GM19043 (cell line): Measurements from ENCODE around the gene HMCN1.

Experiments used
- ATAC-seq: cut with Tn5 transposase; IDR thresholded peaks from one replicate; pipeline ENCODE4 v1.9.1; 2021; ENCODE audit warnings: low read depth; ENCODE audit not compliant: unreplicated experiment

HMCN1 gene

DNA sequence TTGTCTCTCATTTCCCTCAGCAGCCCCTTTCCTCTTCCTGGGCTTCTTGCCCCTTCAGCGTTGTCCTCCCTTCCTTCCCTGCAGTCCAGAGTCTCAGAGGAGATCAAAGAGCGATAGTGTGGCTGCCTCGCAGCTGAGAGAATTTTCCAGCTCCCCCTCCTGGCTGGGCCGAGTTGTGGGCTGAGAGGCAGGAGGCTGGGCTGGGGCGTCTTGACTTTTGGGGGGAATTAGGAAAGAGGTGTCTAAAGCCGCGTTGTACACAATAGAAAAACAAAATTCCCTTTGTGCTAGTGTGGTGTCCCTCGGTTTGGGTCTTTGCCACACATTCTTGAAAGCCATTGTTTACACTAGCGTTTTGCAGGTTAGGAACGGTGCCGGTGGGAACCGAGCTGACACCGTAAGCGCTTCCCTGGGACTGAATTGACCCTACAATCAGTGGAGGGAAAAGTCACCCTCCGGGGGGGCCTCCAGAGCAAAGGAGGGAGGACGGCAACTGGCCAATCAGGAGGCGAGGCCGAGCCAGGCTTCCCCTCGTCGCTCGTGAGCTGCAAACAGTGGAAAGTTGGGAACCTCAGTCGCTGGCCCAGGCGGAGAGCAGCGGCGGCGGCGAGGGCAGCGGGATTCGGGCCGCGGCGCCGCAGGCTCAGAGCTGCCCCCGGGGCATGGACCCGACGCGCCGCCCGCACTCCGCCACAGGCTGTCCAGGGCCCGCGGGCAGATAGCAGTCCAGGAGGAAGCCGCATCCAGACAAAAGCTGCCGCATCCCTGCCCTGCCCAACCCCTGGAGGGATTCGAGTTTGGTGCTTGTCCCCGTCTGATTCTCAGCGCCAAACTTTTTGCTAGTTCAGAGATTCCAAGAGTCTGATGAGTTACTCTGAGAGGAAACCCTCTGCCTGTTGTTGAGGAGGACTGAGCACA is at the start of gene HMCN1:
HMCN1 (plus strand) TSS at position 574 of the 918 bp plus-strand sequence. CDS start 389 bp downstream, outside the sequence.
- no peak for ATAC-seq

DNA sequence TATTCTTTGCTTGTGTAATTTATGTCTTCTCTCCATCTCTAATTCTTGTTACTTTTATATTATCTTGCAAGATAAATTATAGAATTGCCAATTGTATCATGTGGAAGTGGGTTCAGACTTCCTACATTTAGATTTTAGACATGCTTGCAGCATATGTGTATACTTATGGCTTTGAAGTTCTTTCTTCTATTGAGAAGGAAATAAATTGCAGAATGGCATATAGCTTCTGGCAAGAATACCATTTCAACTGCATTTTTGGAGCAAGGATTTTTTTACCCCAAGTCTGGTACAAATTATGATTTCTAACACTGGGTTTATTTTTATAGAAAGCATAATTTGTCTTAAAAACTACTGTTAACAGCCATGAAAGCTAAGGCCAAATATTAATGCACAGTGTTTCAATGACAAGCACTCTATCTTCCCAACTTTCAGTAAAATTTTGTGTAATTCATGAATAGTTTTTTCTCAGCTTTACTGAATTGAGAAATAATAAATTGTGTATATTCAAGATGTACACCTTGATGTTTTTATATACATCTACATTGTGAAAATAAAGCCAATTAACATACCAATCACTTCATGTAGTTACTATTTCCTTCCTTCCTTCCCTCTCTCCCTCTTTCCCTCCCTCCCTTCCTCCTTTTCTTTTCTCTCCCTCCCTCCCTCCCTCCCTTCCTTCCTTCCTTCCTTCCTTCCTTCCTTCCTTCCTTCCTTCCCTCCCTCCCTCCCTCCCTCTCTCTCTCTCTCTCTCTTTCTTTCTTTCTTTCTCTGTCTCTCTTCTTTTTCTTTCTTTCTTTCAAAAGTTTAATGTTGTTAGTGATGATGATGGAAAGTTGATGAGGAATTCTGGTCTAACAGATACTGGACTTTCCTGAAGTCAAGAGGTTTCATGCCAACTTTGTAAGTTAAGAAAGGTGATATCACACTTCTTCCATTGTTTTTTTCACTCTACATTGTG is 47.1 kb upstream of the HMCN1 start:
- ATAC-seq: no peak

GRCh38 chr1:185690527-185690926 is 43.7 kb upstream of the HMCN1 start:
- no peak for ATAC-seq

DNA sequence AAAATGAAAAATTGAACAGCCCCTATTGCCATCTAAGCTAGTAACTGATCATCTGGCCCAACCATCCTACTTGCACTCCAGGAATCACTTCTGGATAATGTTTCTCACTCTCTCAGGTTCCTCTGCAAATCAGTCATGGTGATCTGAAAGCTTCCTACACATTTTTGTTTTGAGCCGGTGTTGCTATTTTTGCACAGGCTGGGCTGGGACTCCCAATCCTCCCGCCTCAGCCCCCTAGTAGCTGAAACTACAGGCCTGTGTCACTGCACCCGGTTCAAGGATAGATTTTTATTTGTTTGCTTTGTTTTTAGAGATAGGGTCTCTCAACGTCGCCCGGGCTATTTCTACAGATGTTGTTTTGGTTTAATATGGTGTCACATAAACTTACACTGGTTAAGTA is 40.5 kb upstream of the HMCN1 start:
- ATAC-seq: no peak

- ATAC-seq: peak; percentile 96
Observed at GRCh38 chr1:185694081-185694480, 40.1 kb upstream of the HMCN1 start.

- ATAC-seq: no peak
Observed at GRCh38 chr1:185695299-185695698, 38.9 kb upstream of the HMCN1 start.

GRCh38 chr1:185696422-185697150 is 37.6 kb upstream of the HMCN1 start:
- no peak for ATAC-seq

GRCh38 chr1:185699874-185700273 is 34.3 kb upstream of the HMCN1 start:
- ATAC-seq: no peak

- ATAC-seq: no peak
Observed at GRCh38 chr1:185701650-185702049, 32.5 kb upstream of the HMCN1 start.

DNA sequence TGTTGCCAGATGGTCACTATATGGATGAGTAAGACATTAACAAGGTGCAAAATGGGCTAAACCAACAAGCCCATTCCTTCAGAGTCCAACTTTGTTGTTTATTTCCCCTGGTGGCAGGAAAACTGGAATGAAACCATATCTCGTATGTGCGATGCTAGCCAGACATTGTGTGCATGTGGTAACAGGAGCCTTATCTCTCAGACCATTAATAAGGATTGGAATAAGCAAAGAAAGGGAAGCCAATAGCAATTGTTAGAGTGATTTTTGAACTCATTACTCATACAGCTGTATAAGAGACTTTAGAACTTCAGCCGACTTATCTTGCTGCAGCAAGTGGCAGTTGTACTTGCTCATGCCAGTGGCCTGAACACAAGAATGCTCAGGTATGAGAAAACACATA is 30.0 kb upstream of the HMCN1 start:
- no peak for ATAC-seq

DNA sequence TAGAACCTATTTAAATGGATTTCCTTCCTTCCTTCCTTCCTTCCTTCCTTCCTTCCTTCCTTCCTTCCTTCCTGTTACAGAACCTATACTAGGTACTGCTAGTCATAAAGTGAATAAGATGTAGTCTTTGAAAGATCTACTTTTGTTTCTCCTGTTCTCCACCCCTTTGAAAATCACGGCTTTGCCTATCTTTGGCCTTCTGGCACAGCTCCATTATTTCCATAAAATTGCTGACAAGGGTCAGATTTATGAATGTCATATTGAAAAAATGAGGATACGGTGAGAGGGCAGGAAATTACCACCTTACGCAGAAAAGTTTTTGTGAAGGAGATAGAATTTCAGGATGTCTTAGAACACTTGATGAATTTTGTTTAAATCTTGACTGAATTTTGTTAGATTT is 18.1 kb upstream of the HMCN1 start:
- no peak for ATAC-seq

DNA sequence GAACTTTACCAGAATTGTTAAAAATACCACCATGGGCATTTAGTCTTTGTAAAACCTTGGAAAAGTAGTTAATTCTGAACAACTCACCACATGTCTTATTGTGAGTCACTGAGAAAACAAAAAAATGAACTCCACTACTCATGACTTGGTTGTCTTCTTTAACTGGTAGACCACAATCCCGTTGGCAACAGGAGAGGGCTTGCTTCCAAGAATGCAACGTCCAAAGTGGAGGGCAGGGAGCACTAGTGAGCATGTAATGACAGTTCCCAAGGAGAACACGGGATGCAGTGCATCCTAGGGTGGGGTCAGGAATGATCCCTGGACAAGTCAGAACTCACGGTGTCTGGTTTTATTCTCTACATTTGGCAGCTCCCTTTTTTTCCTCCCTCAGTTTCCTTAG is 15.2 kb upstream of the HMCN1 start:
- ATAC-seq: no peak

- ATAC-seq: no peak
Observed at GRCh38 chr1:185720633-185721272, 13.4 kb upstream of the HMCN1 start.

- ATAC-seq: no peak
Observed at GRCh38 chr1:185721553-185721952, 12.6 kb upstream of the HMCN1 start.

DNA sequence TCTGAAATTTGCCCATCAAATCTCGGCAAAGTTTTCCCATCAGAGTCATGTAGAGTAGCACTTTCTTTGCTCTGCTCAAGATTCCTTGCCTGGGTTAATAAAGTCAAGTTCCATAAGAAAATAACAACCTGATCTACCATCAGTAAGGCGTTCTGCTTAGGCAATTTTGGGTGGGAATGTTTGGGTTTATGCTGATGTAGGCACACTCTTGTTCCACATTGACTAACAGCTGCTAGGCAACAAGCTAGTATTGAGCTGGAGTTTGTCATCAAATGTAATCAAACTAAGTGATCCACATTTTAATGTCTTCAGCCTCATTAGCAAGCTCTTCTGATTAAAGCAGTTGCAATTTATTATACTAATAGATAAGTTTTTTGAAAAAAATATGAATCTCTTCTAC is 12.1 kb upstream of the HMCN1 start:
- no peak for ATAC-seq

DNA sequence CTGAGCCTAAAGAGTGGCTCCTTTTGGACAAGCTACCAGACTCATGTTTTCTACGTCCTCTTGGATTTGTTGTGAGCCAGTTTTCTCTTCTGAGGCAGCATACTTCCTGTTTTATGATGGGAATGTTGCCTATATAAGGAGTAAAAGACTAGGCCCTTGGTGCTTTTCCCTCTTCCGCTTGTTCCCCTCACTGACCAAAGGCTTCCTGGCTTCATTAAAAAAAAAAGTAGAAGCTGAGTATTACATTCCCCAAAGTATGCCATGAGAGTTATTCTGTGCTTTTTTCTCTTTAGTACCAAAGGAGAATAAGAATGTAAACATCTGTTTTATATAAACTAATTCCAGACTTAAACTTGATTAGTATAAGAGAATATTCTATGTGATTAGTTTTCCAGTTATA is 6.5 kb upstream of the HMCN1 start:
- ATAC-seq: no peak

- no peak for ATAC-seq
Observed at GRCh38 chr1:185731446-185731845, 2.7 kb upstream of the HMCN1 start.

GRCh38 chr1:185732951-185733350 is 1.2 kb upstream of the HMCN1 start:
- ATAC-seq: no peak

- ATAC-seq: no peak
Observed at GRCh38 chr1:185734929-185735700, 924 bp downstream of the HMCN1 start.
